GM21390 (cell line): ENCODE measurements around the gene WDR37.

Experiments
- ATAC-seq: cut with Tn5 transposase; IDR thresholded peaks from one replicate; pipeline ENCODE4 v1.9.1; 2021; ENCODE audit not compliant: unreplicated experiment

Gene WDR37

GRCh38 chr10:1166101-1166827, 110.1 kb downstream of the WDR37 start:
- ATAC-seq: no peak

GRCh38 chr10:1166828-1167275, 110.7 kb downstream of the WDR37 start:
- ATAC-seq: no peak

- no peak for ATAC-seq
These were observed 112.6 kb downstream of the WDR37 start for GRCh38 chr10:1168763-1169162.

GRCh38 chr10:1169186-1169885, 113.2 kb downstream of the WDR37 start:
- ATAC-seq: no peak

- ATAC-seq: no peak
These were observed 114.0 kb downstream of the WDR37 start for GRCh38 chr10:1169981-1170866.

- ATAC-seq: no peak
These were observed 114.6 kb downstream of the WDR37 start for GRCh38 chr10:1170867-1171180.

GRCh38 chr10:1171182-1171581, 115.0 kb downstream of the WDR37 start:
- ATAC-seq: no peak

- no peak for ATAC-seq
These were observed 115.4 kb downstream of the WDR37 start for GRCh38 chr10:1171586-1171985.

GRCh38 chr10:1172256-1172984, 116.2 kb downstream of the WDR37 start:
- ATAC-seq: no peak

GRCh38 chr10:1173091-1173490, 116.9 kb downstream of the WDR37 start:
- no peak for ATAC-seq

GRCh38 chr10:1174022-1174421, 117.8 kb downstream of the WDR37 start:
- ATAC-seq: no peak

- no peak for ATAC-seq
These were observed 119.9 kb downstream of the WDR37 start for GRCh38 chr10:1175956-1176565.

- no peak for ATAC-seq
These were observed 121.8 kb downstream of the WDR37 start for GRCh38 chr10:1177936-1178335.

GRCh38 chr10:1178506-1178905, 122.3 kb downstream of the WDR37 start:
- ATAC-seq: no peak

GRCh38 chr10:1179346-1180070, 123.3 kb downstream of the WDR37 start:
- no peak for ATAC-seq

- no peak for ATAC-seq
These were observed 124.0 kb downstream of the WDR37 start for GRCh38 chr10:1180071-1180730.

- no peak for ATAC-seq
These were observed 124.7 kb downstream of the WDR37 start for GRCh38 chr10:1180836-1181235.
